ENCODE measurements around the gene ZNF280B. TPM values are rescaled to one million over a fixed set of nuclear protein-coding genes. Genes with fewer than 3 reads are reported as not detected.

Gene ZNF280B
- total and polyA plus RNA-seq, 9 of the 15 experiments (the other 6 are each of a cell fraction or from before 2014, with no cell fraction given): 7.7 to 29.9 (median 20.0) TPM

DNA sequence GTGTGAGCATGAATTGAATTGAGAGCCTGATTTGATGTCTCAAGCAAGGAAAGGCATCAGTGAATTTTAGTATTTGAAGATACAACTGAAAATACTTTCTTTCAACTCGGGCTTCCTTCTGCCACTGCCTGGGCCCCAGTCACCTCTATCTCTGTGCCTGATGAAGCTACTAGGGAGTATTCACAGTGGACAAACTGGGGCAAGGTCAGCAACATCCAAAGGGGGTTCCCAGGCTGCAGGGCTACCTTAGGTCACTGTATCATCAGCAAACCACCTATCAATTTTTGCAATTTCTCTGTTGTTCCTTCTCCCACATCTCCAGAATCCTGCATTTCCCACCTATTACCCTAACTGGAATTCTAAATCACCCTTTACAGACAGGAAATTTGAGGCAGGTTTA, 40.4 kb upstream of the ZNF280B start:
- TF ChIP-seq MCM3 (IDR thresholded peaks at IDR 0.05): no peak
- TF ChIP-seq, protein P1, sequence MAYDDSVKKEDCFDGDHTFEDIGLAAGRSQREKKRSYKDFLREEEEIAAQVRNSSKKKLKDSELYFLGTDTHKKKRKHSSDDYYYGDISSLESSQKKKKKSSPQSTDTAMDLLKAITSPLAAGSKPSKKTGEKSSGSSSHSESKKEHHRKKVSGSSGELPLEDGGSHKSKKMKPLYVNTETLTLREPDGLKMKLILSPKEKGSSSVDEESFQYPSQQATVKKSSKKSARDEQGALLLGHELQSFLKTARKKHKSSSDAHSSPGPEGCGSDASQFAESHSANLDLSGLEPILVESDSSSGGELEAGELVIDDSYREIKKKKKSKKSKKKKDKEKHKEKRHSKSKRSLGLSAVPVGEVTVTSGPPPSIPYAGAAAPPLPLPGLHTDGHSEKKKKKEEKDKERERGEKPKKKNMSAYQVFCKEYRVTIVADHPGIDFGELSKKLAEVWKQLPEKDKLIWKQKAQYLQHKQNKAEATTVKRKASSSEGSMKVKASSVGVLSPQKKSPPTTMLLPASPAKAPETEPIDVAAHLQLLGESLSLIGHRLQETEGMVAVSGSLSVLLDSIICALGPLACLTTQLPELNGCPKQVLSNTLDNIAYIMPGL (CRISPR knock-in tag; IDR thresholded peaks at IDR 0.05): peak; percentile 42; the same call in 1 of the 2 replicates
- Histone ChIP-seq H3K9me3 (replicated peaks; ENCODE audit: control insufficient read depth, insufficient read depth, low read depth, low read length) (no peaks in the 10 kb centered on the region), H3K79me2 (ENCODE audit: control insufficient read depth, insufficient read depth, low read length) (peaks cover 51% of the 10 kb centered on the region), H3K4me3 (no peak overlapping the region), H3K27ac (ENCODE audit: extremely low read depth, low read depth, low read length) (no peak overlapping the region), H3K4me2 (ENCODE audit: insufficient read depth, low read length) (no peak overlapping the region), H3K4me1 (replicated peaks in 1 of 2; ENCODE audit: control insufficient read depth in 2 of 2, insufficient read depth in 2 of 2, low read length in 2 of 2) (peaks cover 19 to 35% of the 10 kb centered on the region in 2 experiments), H3K9ac (ENCODE audit: insufficient read depth in 1 of 2, low read depth in 2 of 2, low read length in 2 of 2) (no peak overlapping the region), H4K20me1 (replicated peaks; ENCODE audit: control insufficient read depth, insufficient read depth, low read length) (peaks cover 71% of the 10 kb centered on the region), H2AFZ (ENCODE audit: low read depth, low read length) (no peak overlapping the region), H3K9me1 (ENCODE audit: control insufficient read depth, insufficient read depth, low read length) (peaks cover 57% of the 10 kb centered on the region), H3K27me3 (ENCODE audit: control insufficient read depth in 2 of 2, insufficient read depth in 2 of 2, low read length in 2 of 2) (no peaks in the 10 kb centered on the region), H3K36me3 (ENCODE audit: control insufficient read depth, insufficient read depth, low read length) (peaks cover 76% of the 10 kb centered on the region)
- 75% methylated on average over 1 of the region's 1 CpG for WGBS (ENCODE audit: insufficient coverage, low coverage, missing lambda C conversion rate)
- in situ Hi-C loops (cut with MboI) (loop anchor here (25.0 kb wide), 1 partner anchor 1137 kb away; the partner anchor contains the start of gene HIC2), intact Hi-C loops (cut with micrococcal nuclease) (loop anchor here (10.0 kb wide), 1 partner anchor 56 kb away; no protein-coding TSS in a partner anchor)
- no TSS peak for BruUV-seq (replicated peaks)
- POLR2A ChIA-PET: interaction anchor here (0.7 to 19.7 kb wide), 21 partner anchors 1 to 554 kb away, joined by 3 to 708 read pairs (median 5); partner anchors contain the start of genes PRAME, ZNF280A and ZNF280B
- peak; percentile 1; the same call in 2 of the 3 replicates for ATAC-seq
- FAIRE-seq: no peak
- DNase-seq (ENCODE audit: extremely low read depth in 1 of 4, low spot score in 3 of 4): peak in 2 of 4 experiments; percentile 67 to 70
- CTCF ChIA-PET (ENCODE audit: low intra/inter-chr PET ratio): interaction anchor here (1.2 kb wide), 1 partner anchor 10 kb away, joined by 3 read pairs; the partner anchor contains the start of gene PRAME

All from K562 (cell line).